ENCODE results near the gene SPON1.
"Not testable (repeated sequence)": the region's sequence is repeated elsewhere in the genome, so short reads cannot be mapped to it uniquely, and the experiment has no call there.

SPON1 gene

DNA sequence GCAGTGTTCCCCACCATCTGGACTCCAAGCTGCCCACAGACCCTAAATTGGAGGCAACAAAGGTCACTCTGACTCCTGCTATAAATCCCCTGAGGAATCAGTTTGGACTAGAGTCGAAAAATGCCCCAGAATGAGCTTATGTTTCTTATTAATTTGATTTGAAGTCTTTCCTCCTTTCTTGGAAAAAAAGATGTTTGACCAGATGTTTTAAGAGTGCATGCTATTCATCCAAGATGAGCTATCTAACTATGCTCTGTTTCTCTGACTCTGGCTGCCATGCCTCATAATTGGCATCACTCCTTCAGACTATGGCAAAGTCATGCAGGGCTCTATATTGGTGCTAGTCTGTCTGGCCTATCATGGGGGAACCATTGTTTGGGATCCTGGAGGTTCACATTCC lies 174.0 kb downstream of the SPON1 start:
- DNase-seq, result no peak

GRCh38 chr11:14137284-14137683 lies 174.8 kb downstream of the SPON1 start:
- DNase-seq, result no peak

DNA sequence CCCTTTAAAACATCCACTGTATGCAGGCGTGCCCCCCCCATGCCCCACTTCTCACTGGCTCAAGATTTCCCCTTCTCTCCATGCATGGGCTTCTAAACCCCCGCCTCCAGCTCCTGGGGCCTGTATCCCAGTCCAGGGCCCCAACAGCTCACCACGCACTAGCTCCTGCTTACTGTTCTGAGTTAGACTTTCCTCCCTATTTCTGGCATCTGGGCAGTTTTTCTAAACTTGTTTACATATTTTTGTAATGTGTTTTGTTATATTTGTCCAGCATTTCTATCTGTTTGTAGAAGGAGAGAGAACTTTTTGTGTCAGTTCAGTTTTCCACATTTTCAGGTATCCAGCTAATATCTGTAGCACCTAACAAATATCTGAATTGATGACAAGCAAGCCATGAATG lies 178.5 kb downstream of the SPON1 start:
- no peak for DNase-seq

- DNase-seq, result no peak
Observed at GRCh38 chr11:14141676-14142075, 179.2 kb downstream of the SPON1 start.

DNA sequence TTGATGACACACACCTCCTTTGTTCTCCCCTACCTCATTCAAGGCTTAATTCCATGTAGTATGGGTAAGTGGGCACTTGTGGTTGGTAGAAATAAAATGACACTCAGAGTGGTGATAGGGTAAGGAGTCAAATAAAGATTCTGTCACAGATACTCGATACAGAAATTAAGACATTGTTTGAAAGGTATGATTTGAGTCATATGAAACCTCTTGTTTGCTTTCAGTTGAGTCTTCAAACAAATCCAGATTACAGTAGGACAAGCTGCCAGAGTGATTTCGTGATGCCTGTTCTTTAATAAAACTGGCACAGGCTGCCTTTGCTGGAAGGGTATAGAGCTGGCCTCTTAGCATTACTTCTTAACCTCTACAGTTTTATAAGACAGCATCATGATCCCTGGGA lies 182.4 kb downstream of the SPON1 start:
- no peak for DNase-seq

GRCh38 chr11:14148653-14149273 lies 186.2 kb downstream of the SPON1 start:
- no peak for DNase-seq

- DNase-seq, result no peak
Observed at GRCh38 chr11:14149683-14150082, 187.2 kb downstream of the SPON1 start.

- DNase-seq, result no peak
Observed at GRCh38 chr11:14150878-14151277, 188.4 kb downstream of the SPON1 start.

- not testable (repeated sequence) for DNase-seq
Observed at GRCh38 chr11:14154103-14154502, 191.6 kb downstream of the SPON1 start.

DNA sequence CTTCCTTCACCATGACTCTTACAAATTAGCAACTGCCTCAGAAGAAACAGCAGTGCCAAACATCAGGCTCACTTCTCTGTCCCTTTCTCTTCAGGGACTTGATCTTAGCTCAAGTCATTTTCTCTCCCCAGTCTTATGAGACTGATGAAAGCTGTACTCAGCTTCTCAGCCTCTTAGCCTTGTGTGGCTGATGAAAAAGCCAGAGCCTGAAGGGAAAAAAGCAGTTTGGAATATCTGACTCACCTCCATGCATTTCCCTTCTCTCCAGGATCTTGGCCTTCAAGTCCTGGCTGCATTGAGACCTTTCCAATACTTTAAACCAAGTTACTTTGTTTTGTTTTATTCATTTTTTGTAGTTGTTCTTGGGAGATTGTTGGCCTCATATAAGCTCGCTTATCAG lies 195.9 kb downstream of the SPON1 start:
- no peak for DNase-seq

DNA sequence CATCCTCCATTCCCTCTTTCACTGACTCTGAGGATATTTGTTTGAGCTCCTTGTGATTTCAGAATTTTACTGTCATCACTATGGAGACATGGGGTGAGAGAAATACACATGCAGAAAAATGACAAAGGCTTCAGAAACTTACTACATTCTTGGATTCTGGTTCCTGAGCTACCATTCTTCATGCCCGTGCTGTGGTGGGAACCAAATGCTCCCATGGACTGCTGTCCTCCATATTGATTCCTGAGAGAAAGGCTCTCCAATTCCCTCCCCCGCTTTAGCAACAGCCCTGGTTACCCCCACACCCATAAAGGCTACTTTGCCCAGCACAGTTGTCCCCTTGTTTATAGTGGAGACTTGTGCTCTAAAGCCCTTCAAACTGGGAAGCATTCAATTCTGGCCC lies 201.1 kb downstream of the SPON1 start:
- DNase-seq, result no peak

GRCh38 chr11:14173679-14174078 lies 211.2 kb downstream of the SPON1 start:
- not testable (repeated sequence) for DNase-seq

DNA sequence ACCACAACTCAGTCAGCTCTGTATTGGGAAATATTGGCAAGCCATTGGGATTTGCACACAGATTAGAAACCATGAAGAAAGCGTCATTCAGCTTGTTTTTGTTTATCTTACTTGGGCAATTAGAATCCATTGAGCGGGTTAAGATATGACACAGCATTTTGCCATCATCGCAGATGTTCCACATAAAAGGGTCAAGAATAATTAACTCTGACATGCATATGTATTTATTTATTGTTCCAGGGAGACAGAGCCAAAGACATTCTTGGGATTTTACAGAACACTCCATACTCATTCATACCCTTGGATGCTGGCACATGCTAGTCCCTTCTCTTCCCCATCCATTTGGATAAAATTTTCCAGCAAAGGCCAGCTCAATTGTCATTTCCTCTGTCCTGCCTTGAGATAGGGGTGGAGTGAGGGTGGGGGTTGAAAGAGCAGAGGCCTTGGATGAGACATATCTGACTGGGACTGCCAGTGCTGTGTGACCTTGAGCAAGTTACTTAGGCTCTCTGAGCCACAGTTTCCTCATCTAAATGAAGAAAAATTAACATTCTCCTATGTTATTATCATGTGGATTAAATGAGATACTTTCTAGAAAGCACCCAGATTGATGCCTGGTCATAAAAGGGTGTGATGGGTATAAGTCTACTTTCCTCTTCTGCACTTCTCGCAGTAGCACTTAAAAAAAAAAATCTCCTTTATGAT lies 216.7 kb downstream of the SPON1 start:
- no peak for DNase-seq

DNA sequence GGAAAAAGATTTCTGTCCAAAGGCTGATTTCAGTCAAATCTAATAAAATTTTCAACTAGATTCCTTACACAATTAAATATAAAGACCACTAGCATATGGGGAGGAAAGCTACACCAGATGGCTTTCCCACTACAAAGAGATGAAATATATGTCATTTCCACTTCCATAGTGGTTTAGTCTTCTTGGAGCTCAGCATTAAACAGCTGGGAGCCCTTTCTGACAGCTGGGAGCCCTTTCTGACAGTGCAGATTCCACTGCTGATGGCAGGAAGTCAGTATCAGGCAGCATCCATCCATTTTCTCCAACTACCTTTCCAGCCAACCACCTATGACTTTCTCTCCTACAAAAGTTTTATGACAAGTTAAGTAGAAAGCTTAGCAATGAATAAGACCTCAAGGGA lies 218.6 kb downstream of the SPON1 start:
- no peak for DNase-seq

DNA sequence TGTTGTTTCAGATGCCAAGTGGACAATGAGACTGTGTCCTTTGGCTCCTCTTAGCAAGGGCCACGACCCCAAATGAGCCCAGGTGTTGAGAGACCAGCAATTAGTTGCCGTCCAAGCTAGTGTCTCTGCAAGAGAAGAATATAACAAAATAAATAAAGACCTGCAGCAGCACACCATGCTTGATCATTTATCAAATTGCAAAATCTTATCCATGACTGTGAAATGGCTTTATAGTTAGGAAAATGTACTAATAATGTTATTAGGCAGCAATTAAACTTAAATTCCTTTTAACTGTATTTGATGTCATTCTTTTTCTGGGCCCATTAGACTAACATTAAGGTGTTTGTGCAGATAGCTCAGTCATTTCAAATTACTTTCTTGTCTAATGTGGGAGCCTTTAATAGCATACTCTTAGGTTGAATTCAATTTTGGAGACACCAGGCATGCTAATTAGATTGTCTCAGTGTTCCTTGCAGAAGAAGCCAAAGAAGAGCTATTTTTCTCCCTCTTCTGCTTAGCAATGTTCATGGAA lies 220.4 kb downstream of the SPON1 start:
- no peak for DNase-seq

- no peak for DNase-seq
Observed at GRCh38 chr11:14184028-14184940, 221.8 kb downstream of the SPON1 start.

GRCh38 chr11:14185461-14185860 lies 222.9 kb downstream of the SPON1 start:
- DNase-seq, result no peak

- DNase-seq, result no peak
Observed at GRCh38 chr11:14186046-14186775, 223.7 kb downstream of the SPON1 start.

DNA sequence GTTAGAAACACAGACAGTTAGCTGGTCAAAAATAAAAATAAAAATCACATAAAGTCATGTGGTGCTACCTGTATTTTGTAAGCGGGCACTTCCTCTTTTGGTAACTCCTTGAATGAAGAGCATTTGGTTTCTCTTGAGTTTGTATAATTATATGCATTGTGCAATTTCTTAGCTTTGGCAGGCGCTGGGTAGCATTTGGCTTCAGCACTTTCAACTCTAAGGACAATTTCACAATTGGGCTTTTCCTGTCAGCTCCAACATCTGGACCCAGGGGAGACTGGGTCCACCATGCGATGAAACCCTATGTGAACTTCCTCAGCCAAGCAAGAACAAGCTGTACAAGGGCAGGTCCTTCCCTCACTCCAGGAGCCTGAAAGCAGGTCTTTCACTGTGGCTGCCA lies 227.4 kb downstream of the SPON1 start:
- DNase-seq, result no peak

- no peak for DNase-seq
Observed at GRCh38 chr11:14190992-14191778, 228.7 kb downstream of the SPON1 start.

DNA sequence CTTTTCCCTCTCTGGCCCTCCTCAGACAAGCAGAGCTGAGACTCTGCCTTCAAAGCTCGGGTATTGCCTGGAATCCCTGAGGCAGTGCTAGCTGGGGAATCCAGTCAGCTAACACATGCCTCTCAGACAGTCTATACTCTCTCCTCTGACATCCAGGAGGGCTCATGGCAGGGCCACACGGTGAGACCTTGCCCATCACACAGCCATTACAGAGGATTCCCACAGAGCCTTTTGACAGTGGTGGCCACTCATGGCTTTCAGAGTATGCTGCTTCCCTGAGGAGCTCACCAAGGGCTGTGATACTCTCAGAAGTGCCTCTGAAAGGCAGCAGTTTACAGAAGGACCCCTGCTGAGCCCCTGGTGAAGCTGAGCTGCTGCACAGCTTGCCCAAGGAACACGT lies 231.1 kb downstream of the SPON1 start:
- DNase-seq, result no peak

Measured in activated CD4-positive, CD25-positive, alpha-beta regulatory T cell treated with anti-CD3 and anti-CD28 coated beads, Interleukin-2, amount 50 U/mL, for 72 hours (primary cell).